Endothelial cell of umbilical vein (primary cell): ENCODE measurements around the gene MYBPC1. TPM values are rescaled to one million over a fixed set of nuclear protein-coding genes. Genes with fewer than 3 reads are reported as not detected.

Source experiments
- BruUV-seq: library from RNA; stranded (reverse); fragments of 400-500 nt; replicated peaks from 2 replicates; lab custom pipeline; 2021; lab: Mats Ljungman, UMichigan
- CTCF ChIA-PET: fragments of 300-600, 350-600 bp; sonication (Branson Sonifier 250); formaldehyde crosslinking; loops from one replicate; lab custom pipeline; 2021; ENCODE audit warnings: antibody characterized with exemption, inconsistent platforms; lab: Charles Lee
- POLR2A ChIA-PET: fragments of 300-600, 350-600 bp; sonication (Branson Sonifier 250); formaldehyde crosslinking; loops from one replicate; lab custom pipeline; 2021; ENCODE audit warnings: antibody characterized with exemption, inconsistent platforms; lab: Charles Lee
- DNase-seq: peaks from one replicate; pipeline ENCODE4 v3.0.0-alpha.2; 2011; ENCODE audit warnings: low read depth, low spot score
- FAIRE-seq: peaks from 2 replicates; lab custom pipeline; 2011; peaks lifted over from hg19 to GRCh38; lab: Jason Lieb, UNC
- H2AFZ ChIP-seq: 2 replicates; pipeline ENCODE4 v1.6.0; 2012; ENCODE audit warnings: low read depth, low read length, control low read depth, inconsistent platforms
- H3K27ac ChIP-seq: 2 replicates; pipeline ENCODE4 v1.5.1; 2011; ENCODE audit warnings: low read depth, mild to moderate bottlenecking, control low read depth, low read length, moderate library complexity; ENCODE audit not compliant: insufficient read depth
- H3K27me3 ChIP-seq, 2 experiments: 2 replicates each; pipeline versions ENCODE4 v1.6.0 to v1.6.1; 2011; ENCODE audit warnings: low read length in 2 of 2, mixed read lengths in 1 of 2; ENCODE audit not compliant: control insufficient read depth in 2 of 2, insufficient read depth in 2 of 2
- H3K36me3 ChIP-seq, 2 experiments: 2 replicates in 1 of 2; 3 replicates in 1 of 2; pipeline ENCODE4 v1.5.1; 2011; ENCODE audit warnings: low read length in 2 of 2, mild to moderate bottlenecking in 1 of 2, moderate library complexity in 1 of 2; ENCODE audit not compliant: control insufficient read depth in 2 of 2, insufficient read depth in 2 of 2; ENCODE audit errors: extremely low read depth in 1 of 2
- H3K4me1 ChIP-seq: 3 replicates; pipeline ENCODE4 v1.5.1; 2011; ENCODE audit warnings: mild to moderate bottlenecking, low read length; ENCODE audit not compliant: control insufficient read depth, insufficient read depth; ENCODE audit errors: extremely low read depth
- H3K4me2 ChIP-seq: 2 replicates; pipeline ENCODE4 v1.6.1; 2011; ENCODE audit warnings: low read length, control low read depth, mixed read lengths; ENCODE audit not compliant: insufficient read depth
- H3K4me3 ChIP-seq, 3 experiments: fragments of 200-600 bp in 1 of 3; sonication (generic), shearing (Covaris generic) in 1 of 3; replicated peaks in 1 of 3; 2 replicates each; pipeline ENCODE4 v1.5.1; 2011 to 2016; ENCODE audit warnings: control low read depth in 3 of 3, low read length in 3 of 3, mild to moderate bottlenecking in 2 of 3, inconsistent platforms in 1 of 3, low read depth in 1 of 3, moderate library complexity in 1 of 3; ENCODE audit not compliant: insufficient read depth in 1 of 3
- H3K79me2 ChIP-seq: 2 replicates; pipeline ENCODE4 v1.6.0; 2012; ENCODE audit warnings: low read length, inconsistent platforms; ENCODE audit not compliant: control insufficient read depth, insufficient read depth
- H3K9ac ChIP-seq: replicated peaks from 2 replicates; pipeline ENCODE3; 2011; ENCODE audit warnings: low read length, control low read depth; ENCODE audit not compliant: insufficient read depth; ENCODE audit errors: extremely low read depth
- H3K9me1 ChIP-seq: replicated peaks from 3 replicates; pipeline ENCODE4 v1.6.0; 2011; ENCODE audit warnings: mild to moderate bottlenecking, low read length; ENCODE audit not compliant: control insufficient read depth, insufficient read depth; ENCODE audit errors: extremely low read depth
- H3K9me3 ChIP-seq: replicated peaks from 2 replicates; pipeline ENCODE4 v1.5.1; 2012; ENCODE audit warnings: low read length, inconsistent platforms; ENCODE audit not compliant: control insufficient read depth, insufficient read depth
- H4K20me1 ChIP-seq: replicated peaks from 2 replicates; pipeline ENCODE3; 2011; ENCODE audit warnings: mild to moderate bottlenecking, low read length; ENCODE audit not compliant: control insufficient read depth, insufficient read depth; ENCODE audit errors: extremely low read depth
- EZH2 ChIP-seq: IDR thresholded peaks from 2 replicates; pipeline ENCODE4 v1.6.1; 2012; ENCODE audit warnings: borderline replicate concordance, low read depth, mild to moderate bottlenecking, moderate library complexity, low read length, inconsistent platforms; ENCODE audit not compliant: severe bottlenecking
- FOS ChIP-seq: IDR thresholded peaks from 2 replicates; pipeline ENCODE4 v1.6.1; 2011; ENCODE audit warnings: mild to moderate bottlenecking, low read length, moderate library complexity, borderline replicate concordance; ENCODE audit not compliant: insufficient read depth
- GATA2 ChIP-seq: IDR thresholded peaks from 2 replicates; pipeline ENCODE4 v1.7.0; 2011; ENCODE audit warnings: low read depth, mild to moderate bottlenecking, moderate library complexity, mixed read lengths, low read length; ENCODE audit not compliant: insufficient read length, insufficient read depth
- JUN ChIP-seq: IDR thresholded peaks from 2 replicates; pipeline ENCODE4 v1.6.1; 2011; ENCODE audit warnings: borderline replicate concordance, low read depth; ENCODE audit not compliant: insufficient read length, insufficient read depth
- MYC ChIP-seq: IDR thresholded peaks from one replicate; pipeline ENCODE4 v1.6.1; 2011; ENCODE audit warnings: mild to moderate bottlenecking, low read depth, low read length
- POLR2A ChIP-seq: IDR thresholded peaks from 2 replicates; pipeline ENCODE4 v1.6.1; 2012; ENCODE audit warnings: low read depth, mild to moderate bottlenecking, control low read depth, low read length
- POLR2AphosphoS5 ChIP-seq: IDR thresholded peaks from 2 replicates; pipeline ENCODE4 v1.6.1; 2012; ENCODE audit warnings: low read depth, mild to moderate bottlenecking, control low read depth, low read length, moderate library complexity; ENCODE audit not compliant: insufficient read depth
- dilution Hi-C: fragments of 300-500 bp; cut with MboI; formaldehyde crosslinking; loops from one replicate; pipeline ENCODE4 v1.15.0; 2019; ENCODE audit warnings: low sequenced_read_pairs; ENCODE audit not compliant: extremely low pct_ligation_motif_present
- intact Hi-C: fragments of 100-400 bp; cut with micrococcal nuclease; formaldehyde crosslinking; loops from one replicate; pipeline ENCODE4 v1.10.0; 2022
- polyA plus RNA-seq, 4 experiments: library from polyadenylated mRNA; depleted of rRNA in 3 of 4; stranded (reverse) in 3 of 4; unstranded in 1 of 4; fragments of >200 nt; gene quantifications; 2 replicates each; pipeline versions ENCODE4 v1.2.1 to v1.2.3, GENCODE V29; 2011 to 2012; ENCODE audit warnings: missing spikeins in 1 of 4
- total RNA-seq: library from RNA; stranded (reverse); gene quantifications from 2 replicates; pipeline ENCODE4 v1.2.3, GENCODE V29; 2021
- TF ChIP-seq, protein P1 (sequence below): IDR thresholded peaks from 2 replicates; pipeline ENCODE4 v1.6.1; 2011; ENCODE audit not compliant: insufficient read depth, insufficient read length
- TF ChIP-seq, protein P2 (sequence below), 2 donors: IDR thresholded peaks; 1 replicate in 1 of 2; 2 replicates in 1 of 2; pipeline ENCODE4 v1.5.1; 2011; ENCODE audit warnings: low read length in 2 of 2, mild to moderate bottlenecking in 2 of 2, moderate library complexity in 2 of 2, control low read depth in 1 of 2, inconsistent platforms in 1 of 2, low read depth in 1 of 2; ENCODE audit not compliant: insufficient read depth in 1 of 2; ENCODE audit errors: extremely low read depth in 1 of 2

Gene MYBPC1
- total and polyA plus RNA-seq, 2 donors (not counting 3 experiments of a cell fraction or from before 2014, with no cell fraction given) = not detected

DNA sequence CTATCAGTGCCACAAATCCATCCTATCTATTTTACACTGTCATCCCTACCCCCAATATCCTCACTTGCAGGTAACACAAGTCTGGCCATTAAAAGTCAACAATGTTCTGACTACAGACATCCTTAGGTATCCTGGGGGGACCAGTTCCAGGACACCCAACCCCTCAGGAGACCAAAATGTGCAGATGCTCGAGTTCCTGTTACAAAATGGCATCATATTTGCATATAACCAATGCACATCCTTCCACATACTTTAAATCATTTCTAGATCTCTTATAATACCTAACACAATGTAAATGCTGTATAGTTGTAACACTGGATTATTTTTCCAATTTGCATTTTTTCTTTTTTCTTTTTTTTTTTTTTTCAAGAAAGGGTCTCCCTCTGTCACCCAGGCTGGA lies 137.5 kb downstream of the MYBPC1 start:
- H3K27me3 ChIP-seq = no peaks in the 10 kb centered on the region
- no peak overlapping the region for H3K9ac ChIP-seq
- TF ChIP-seq MYC (no peak), FOS (no peak), GATA2 (no peak), EZH2 (no peak), POLR2A (no peak), POLR2AphosphoS5 (no peak), JUN (no peak)
- TF ChIP-seq, protein P1, sequence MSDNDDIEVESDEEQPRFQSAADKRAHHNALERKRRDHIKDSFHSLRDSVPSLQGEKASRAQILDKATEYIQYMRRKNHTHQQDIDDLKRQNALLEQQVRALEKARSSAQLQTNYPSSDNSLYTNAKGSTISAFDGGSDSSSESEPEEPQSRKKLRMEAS = no peak
- TF ChIP-seq, protein P2, sequence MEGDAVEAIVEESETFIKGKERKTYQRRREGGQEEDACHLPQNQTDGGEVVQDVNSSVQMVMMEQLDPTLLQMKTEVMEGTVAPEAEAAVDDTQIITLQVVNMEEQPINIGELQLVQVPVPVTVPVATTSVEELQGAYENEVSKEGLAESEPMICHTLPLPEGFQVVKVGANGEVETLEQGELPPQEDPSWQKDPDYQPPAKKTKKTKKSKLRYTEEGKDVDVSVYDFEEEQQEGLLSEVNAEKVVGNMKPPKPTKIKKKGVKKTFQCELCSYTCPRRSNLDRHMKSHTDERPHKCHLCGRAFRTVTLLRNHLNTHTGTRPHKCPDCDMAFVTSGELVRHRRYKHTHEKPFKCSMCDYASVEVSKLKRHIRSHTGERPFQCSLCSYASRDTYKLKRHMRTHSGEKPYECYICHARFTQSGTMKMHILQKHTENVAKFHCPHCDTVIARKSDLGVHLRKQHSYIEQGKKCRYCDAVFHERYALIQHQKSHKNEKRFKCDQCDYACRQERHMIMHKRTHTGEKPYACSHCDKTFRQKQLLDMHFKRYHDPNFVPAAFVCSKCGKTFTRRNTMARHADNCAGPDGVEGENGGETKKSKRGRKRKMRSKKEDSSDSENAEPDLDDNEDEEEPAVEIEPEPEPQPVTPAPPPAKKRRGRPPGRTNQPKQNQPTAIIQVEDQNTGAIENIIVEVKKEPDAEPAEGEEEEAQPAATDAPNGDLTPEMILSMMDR (IDR thresholded peaks at IDR 0.05; ENCODE audit: extremely low read depth in 1 of 2, insufficient read depth in 1 of 2, low read depth in 1 of 2, low read length in 2 of 2) = no peak
- H4K20me1 ChIP-seq = no peaks in the 10 kb centered on the region
- H3K4me1 ChIP-seq = no peaks in the 10 kb centered on the region
- no peaks in the 10 kb centered on the region for H3K9me3 ChIP-seq
- dilution Hi-C loops (no loop called here), intact Hi-C loops (no loop called here)
- CTCF ChIA-PET = interaction anchor here (1.5 kb wide), 1 partner anchor 11 kb away, joined by 3 read pairs; no protein-coding TSS in a partner anchor
- DNase-seq (no peak), FAIRE-seq (no peak)
- H2AFZ ChIP-seq = no peak overlapping the region
- H3K36me3 ChIP-seq = peaks cover 0 to 2% of the 10 kb centered on the region in 2 experiments
- H3K9me1 ChIP-seq = no peaks in the 10 kb centered on the region
- BruUV-seq = no TSS peak
- POLR2A ChIA-PET = no interaction called here
- no peaks in the 10 kb centered on the region for H3K79me2 ChIP-seq
- H3K27ac ChIP-seq = no peak overlapping the region
- no peak overlapping the region for H3K4me2 ChIP-seq
- H3K4me3 ChIP-seq = no peak overlapping the region
